ENCODE results near the gene CKM. TPM values are rescaled to one million over a fixed set of nuclear protein-coding genes. Genes with fewer than 3 reads are reported as not detected.

CKM gene
- total and polyA plus RNA-seq, 8 donors: 4.1 to 58.5 (median 10.9) TPM; not detected in 2

DNA sequence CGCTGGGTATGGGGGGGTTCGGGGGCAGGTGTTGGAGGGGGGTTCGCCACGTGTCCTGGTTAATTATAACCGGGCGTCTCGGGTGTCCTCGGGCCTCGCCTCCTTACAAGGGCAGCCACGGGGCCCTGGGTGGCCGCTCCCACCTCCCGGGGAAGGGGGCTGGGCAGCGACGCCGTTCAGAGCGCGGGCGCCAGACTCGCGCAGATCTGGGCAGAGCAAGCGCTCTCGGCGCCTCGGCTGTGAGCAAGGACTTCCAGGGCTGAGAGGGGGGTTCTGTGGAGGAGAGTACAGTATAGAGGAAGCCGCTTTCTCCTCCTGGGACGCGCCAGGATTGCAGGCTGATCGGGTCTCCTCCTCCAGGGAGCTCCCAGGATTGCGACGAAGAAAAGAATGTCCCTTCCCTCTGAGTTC lies 1.0 kb upstream of the CKM start:
- peak; percentile 28 to 82 for DNase-seq
- Histone ChIP-seq H3K36me3 (no peaks in the 10 kb centered on the region), H3K9me3 (no peaks in the 10 kb centered on the region), H3K27ac (peak overlapping the region in 3 of 5 donors; percentile 40 to 68 (median 52)), H3K4me1 (peaks cover 9 to 28% (median 20%) of the 10 kb centered on the region in 4 donors), H3K4me3 (peak overlapping the region; percentile 16 to 39 (median 32)), H3K27me3 (peaks cover 0 to 46% (median 25%) of the 10 kb centered on the region in 3 donors)
- intact Hi-C loops (cut with DNase I; ENCODE audit: low total_unique reads): no loop called here
- TF ChIP-seq CTCF (IDR thresholded peaks at IDR 0.05) (no peak), POLR2AphosphoS5 (IDR thresholded peaks at IDR 0.05) (no peak), POLR2A (IDR thresholded peaks at IDR 0.05) (no peak), EP300 (IDR thresholded peaks at IDR 0.05) (no peak)
- WGBS, 5 donors: 2 to 8% (median 3%) methylated on average over 6 to 30 of the region's 30 CpGs

DNA sequence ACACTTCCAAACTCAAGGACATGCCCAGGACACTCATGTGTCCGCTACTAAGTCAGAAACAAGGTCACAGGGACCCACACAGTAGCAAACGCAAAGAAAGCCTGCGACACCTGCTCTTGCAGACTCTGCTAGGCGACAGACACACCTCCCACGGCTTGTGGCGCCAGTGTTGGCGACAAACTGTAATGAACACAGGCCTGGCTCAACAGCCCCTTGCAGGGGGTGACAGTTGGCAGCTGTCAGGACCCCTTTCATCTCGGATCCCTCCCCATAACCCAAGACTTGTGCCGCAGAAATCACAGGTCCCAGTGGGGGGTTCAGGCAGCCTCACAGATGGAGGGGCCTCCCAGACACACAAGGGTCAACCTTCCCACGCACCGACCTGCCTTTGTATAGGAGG lies 364 bp downstream of the CKM start:
- TF ChIP-seq EP300 (IDR thresholded peaks at IDR 0.05) (no peak), CTCF (IDR thresholded peaks at IDR 0.05) (no peak), POLR2AphosphoS5 (IDR thresholded peaks at IDR 0.05) (no peak), POLR2A (IDR thresholded peaks at IDR 0.05) (no peak)
- DNase-seq: peak in 1 of 2 donors; percentile 69
- H3K4me3 ChIP-seq: no peak overlapping the region
- intact Hi-C loops (cut with DNase I; ENCODE audit: low total_unique reads): no loop called here
- peaks cover 0 to 60% (median 25%) of the 10 kb centered on the region in 3 donors for H3K27me3 ChIP-seq
- peaks cover 9 to 28% (median 20%) of the 10 kb centered on the region in 4 donors for H3K4me1 ChIP-seq
- H3K36me3 ChIP-seq: no peaks in the 10 kb centered on the region
- 37 to 49% (median 38%) methylated on average over 9 to 11 of the region's 11 CpGs for WGBS, 5 donors
- H3K27ac ChIP-seq: peak overlapping the region in 3 of 5 donors; percentile 40 to 68 (median 52)
- H3K9me3 ChIP-seq: no peaks in the 10 kb centered on the region

DNA sequence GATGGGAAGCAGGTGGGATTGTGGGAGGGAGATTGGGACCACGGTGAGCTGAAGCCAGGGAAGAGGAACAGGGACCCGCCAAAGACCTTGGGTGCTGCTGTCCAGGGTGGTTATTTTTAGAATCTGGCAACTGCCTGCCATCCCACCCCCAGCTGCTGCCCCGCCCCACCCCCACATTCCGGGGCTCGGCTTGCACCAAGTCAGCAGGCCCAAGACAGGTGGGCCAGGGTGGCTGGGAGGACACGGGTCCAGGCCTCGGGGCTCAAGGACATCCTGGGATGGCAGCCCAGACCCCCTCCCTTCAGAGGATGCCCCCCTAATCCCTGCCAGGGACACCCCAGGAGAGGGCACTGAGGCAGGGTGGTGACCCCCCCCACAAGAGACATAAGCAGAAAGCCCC lies 827 bp downstream of the CKM start:
- peak in 1 of 2 donors; percentile 51 for DNase-seq
- H3K27ac ChIP-seq: peak overlapping the region in 2 of 5 donors; percentile 40 to 68
- H3K9me3 ChIP-seq: no peaks in the 10 kb centered on the region
- WGBS, 5 donors: 44 to 65% (median 50%) methylated on average over 7 of the region's 7 CpGs
- H3K4me3 ChIP-seq: no peak overlapping the region
- intact Hi-C loops (cut with DNase I; ENCODE audit: low total_unique reads): no loop called here
- peaks cover 0 to 64% (median 28%) of the 10 kb centered on the region in 3 donors for H3K27me3 ChIP-seq
- no peaks in the 10 kb centered on the region for H3K36me3 ChIP-seq
- no peak for TF ChIP-seq POLR2AphosphoS5 (IDR thresholded peaks at IDR 0.05)
- no peak for TF ChIP-seq CTCF (IDR thresholded peaks at IDR 0.05)
- TF ChIP-seq EP300 (IDR thresholded peaks at IDR 0.05): no peak
- no peak for TF ChIP-seq POLR2A (IDR thresholded peaks at IDR 0.05)
- peaks cover 9 to 28% (median 20%) of the 10 kb centered on the region in 4 donors for H3K4me1 ChIP-seq

DNA sequence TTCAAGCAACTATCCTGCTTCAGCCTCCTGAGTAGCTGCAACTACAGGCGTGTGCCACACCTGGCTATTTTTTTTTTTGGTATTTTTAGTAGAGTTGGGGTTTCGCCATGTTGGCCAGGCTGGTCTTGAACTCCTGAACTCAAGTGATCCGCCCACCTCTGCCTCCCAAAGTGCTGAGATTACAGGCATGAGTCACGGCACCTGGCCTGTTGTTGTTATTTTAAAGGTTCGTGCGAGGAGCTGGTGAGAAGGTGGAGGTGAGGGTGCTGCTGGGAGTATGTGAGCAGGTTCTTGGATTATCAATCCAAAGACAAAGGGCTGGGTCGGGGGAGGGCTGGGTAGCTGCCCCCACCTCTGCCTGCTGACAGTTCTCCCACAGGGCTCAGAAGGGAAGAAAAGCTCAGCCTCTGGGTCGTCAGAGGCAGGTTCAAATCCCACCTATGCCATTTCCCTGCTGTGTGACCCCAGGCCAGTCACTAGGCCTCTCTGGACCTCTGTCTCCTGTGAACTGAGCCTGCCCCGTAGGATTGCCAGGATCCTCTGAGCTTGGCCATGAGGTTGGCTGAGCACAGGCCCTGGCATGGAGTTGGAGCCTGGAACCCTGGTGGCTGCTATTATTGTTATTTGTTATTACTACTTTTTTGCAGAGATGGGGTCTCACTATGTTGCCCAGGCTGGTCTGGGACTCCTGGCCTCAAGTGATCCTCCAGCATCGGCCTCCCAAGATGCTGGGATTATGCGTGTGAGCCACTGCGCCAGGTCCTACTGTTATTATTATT lies 1.5 kb downstream of the CKM start:
- peaks cover 0 to 71% (median 34%) of the 10 kb centered on the region in 3 donors for H3K27me3 ChIP-seq
- no peaks in the 10 kb centered on the region for H3K36me3 ChIP-seq
- H3K4me3 ChIP-seq: no peak overlapping the region
- H3K27ac ChIP-seq: no peak overlapping the region
- intact Hi-C loops (cut with DNase I; ENCODE audit: low total_unique reads): no loop called here
- H3K9me3 ChIP-seq: no peaks in the 10 kb centered on the region
- whole genome bisulfite sequencing, 5 donors: 68 to 83% (median 77%) methylated on average over 12 of the region's 12 CpGs
- H3K4me1 ChIP-seq: peaks cover 9 to 23% (median 15%) of the 10 kb centered on the region in 4 donors
- DNase-seq: no peak
- TF ChIP-seq CTCF (IDR thresholded peaks at IDR 0.05) (no peak), POLR2AphosphoS5 (IDR thresholded peaks at IDR 0.05) (no peak), POLR2A (IDR thresholded peaks at IDR 0.05) (no peak), EP300 (IDR thresholded peaks at IDR 0.05) (no peak)
